GM18502 (cell line): ENCODE data around the gene PLPP2.

Experiments
- ATAC-seq: cut with Tn5 transposase; IDR thresholded peaks from one replicate; pipeline ENCODE4 v1.9.1; 2021; ENCODE audit warnings: mild to moderate bottlenecking; ENCODE audit not compliant: unreplicated experiment, poor library complexity

Gene PLPP2

DNA sequence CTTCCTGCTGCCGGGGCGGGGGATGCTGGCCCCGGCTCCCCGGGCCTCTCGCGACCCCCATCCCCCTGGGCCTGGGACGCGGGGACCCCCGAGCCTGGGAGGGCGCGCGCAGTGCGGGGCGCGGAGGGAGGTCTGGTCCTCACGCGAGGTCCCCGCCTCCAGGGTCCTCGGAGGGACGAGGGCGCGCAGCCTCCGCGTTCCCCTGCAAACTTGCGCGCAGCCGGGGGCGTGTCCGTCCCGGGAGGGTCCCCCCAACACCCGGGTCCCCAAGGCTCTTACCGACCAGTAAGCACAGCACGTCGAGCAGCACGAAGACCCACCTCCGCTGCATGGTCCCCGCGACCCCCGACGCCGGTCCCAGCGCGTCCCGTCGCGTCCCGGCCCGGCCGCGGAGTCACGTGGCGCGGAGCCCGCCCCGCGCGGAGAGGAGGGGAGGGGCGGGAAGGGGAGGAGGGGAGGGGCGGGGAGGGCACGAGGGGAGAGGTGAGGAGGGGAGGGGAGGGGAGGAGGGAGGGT lies at the start of gene PLPP2:
Gene PLPP2 (minus strand): TSS at position 398 of the 516 bp plus-strand sequence. CDS start 67 bp downstream, at position 331.
- no peak for ATAC-seq

DNA sequence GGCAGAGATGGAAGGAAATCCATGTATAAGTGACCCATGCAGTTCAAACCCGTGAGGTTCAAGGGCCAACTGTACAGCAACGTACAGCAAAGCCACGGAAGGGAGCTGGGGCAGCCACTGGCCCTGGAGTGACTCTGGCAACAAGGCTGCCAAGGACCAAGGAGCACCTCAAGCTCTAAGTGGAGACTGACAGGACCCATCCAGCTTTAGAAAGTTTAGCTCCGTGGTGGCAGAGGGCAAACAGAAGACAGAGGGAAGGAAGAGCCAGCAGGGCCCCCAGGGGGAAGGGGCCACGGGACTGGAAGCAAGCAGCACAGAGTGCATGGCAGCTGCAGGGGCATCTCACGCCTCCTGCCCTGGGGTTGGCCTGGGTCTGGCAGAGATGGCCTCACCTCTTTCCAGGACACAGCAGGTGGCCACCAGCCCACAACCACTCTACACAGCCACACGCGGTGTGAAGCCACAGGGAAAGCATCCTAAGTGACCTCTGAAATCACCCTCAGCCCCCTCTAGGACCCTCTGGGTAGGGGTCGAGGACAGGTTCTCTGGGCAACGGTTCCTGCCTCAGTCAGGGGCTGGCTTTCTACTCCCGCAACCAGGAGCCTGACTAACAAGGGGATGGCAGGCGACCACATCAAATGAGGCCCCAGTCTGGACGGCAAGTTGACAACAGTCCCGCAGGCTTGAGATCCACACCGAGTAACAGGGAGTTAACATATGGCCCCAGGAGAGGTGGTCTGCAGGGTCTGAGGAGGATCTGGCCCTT lies 49.6 kb upstream of the PLPP2 start:
- ATAC-seq: no peak

DNA sequence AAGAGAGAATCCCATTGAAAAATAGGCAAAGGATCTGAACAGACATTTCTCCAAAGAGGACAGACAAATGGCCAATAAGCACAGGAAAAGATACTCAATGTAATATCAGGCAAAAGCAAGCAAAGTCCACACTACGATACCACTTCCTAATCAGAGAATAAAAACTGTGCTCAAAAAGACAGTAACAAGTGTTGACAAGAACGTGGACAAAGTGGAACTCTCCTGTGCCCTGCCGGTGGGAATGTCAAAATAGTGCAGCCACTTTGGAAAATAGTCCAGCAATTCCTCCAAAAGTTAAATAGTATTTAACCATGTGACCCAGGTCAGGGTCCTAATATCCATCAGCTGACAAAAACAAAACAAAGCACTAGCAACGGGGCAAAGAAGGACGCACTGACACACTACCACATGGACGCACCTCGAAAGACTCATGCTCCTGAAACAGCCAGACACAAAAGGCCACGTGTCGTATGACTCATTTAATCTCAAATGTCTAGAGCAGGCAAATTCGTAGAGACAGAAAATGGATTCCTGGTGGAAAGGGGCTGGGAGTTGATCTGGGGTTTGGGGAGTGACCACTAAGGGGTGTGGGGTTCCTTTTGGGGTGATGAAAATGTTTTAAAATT lies 48.2 kb upstream of the PLPP2 start:
- ATAC-seq: no peak

DNA sequence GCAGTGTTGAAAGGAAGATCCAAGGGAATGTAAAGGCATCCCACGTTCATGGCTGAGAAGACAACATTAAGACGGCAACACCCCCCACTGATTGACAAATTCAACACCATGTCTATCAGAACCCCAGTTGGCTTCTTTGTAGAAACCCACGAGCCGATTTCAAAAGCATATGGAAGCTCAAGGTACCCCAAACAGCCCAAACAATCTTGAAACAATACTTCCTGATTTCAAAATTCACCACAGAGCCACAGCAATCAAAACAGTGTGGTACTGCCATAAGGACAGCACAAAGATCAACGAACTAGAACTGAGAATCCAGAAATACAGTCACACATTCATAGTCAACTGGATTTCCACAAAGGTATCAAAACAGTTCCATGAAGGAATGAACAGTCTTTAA lies 47.2 kb upstream of the PLPP2 start:
- ATAC-seq: no peak

DNA sequence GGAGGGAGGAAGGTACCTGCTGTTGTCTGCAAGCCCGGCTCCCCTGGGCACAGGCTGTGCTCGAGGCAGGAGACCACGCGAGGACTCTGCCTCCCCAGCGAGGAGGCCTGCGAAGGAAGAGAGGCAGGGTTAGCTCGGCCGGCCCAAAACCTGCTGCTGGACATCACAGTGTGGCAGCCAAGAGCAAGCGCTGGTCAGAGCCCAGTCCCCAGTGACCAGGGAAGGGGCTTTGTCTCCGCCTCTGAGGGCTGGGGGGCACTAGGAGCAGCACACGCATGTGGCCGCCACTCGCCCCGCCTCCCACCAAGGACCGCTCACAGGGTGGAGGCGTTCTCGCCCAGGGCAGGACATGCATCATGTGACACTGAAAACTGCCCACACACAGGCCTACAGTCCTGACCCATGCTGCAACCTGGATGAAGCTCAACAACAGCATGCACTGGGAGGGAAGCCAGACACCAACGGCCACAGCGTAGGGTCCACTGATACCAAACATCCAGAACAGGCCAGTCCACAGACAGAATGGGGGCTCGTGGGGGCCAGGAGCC lies 44.9 kb upstream of the PLPP2 start:
- ATAC-seq: no peak

DNA sequence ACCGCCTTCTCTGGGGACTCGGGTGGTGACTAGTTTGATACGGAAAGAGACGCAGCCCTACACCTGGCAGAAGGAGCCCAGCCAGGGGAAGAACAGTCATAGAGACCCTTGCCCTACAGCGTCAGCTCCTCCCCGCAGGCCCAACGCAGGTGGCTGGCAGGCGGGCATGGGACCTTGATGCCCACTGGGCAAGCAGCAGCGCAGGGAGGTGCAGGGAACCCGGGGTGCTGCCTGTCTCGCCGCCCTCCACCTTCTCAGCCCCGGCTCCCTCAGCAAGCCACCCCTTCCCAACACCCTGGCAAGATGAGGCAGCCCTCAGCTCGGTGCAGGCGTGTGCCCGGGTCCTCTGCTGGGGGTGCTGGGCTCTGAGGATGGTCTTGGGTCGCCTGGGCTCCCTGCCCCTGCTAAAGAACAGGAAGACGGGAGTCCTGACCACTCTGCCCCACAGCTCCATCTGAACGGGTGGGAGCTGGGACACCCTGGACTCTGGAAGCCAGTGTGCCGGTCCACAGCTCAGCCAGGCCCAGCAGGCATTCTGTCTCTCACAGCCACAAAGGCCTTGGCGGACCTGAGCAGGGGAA lies 44.4 kb upstream of the PLPP2 start:
- ATAC-seq: no peak

DNA sequence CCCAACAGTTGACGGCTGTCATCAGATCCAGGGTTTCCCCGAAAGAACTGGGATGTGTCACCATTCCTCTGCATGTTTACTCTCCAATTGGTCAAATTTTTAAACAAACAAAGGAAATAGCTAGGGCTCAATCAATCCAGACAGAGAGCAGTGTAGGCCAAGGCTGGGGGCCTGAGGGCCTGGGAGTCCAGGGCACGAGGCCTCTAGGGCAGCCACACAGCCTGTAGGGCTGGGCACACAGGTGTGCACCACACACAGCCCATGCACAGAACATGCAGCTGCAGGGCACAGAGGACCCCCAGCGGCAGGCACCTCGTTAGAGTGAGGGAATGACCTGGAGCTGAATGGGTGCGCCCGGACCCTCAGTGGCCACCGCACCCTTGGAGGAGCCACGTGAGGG lies 43.9 kb upstream of the PLPP2 start:
- no peak for ATAC-seq

DNA sequence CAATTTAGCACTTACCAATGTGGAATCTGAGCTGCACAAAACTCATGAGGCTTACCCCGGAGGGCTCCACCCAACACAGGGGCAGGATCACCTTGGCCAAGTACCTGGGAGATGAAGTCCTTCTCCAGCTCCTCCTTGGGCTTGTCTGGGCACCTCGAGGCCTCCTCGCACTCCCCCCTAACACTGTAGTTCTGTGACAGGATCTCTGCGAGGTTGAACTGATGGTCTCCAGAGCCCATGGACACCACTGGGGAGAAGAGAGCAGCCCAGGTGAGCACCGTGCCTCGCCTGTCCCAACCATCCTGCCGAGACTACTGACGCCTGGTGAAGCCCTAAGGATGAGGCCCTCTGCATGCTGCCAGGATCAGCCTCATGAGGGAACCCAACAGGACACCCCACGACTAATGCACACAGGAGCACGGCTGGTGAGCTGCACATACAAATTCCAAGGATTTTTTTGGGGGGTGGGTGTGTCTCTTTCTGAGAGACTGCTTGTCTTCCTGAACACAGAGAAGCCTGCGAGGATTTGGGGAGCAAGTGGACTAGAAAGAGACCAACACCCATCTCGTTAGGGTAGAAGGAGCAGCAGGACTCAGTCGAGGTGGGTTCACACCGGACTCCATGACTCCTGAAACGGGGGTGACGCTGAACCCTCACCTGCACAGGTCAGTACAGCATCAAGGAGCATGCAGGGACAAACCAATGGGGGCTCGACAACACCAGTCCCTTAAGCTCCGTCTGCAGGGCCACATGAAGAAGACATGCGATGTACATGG lies 43.3 kb upstream of the PLPP2 start:
- ATAC-seq: no peak

DNA sequence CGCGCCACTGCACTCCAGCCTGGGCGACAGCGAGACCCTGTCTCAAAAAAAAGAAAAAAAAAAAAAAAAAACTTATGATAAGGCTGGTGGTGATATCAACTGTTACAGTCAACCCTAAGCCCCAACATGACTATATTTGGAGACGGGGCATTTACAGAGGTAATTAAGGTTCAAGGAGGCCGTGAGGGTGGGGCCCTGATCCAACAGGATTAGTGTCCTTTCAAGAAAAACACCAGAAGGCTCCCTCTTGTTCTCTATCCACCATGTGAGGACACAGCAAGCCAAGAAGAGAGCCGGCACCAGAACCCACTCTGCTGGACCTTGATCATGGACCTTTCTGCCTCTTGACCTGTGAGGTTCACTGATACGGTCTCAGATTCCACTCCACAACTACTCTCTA lies 39.3 kb upstream of the PLPP2 start:
- no peak for ATAC-seq

DNA sequence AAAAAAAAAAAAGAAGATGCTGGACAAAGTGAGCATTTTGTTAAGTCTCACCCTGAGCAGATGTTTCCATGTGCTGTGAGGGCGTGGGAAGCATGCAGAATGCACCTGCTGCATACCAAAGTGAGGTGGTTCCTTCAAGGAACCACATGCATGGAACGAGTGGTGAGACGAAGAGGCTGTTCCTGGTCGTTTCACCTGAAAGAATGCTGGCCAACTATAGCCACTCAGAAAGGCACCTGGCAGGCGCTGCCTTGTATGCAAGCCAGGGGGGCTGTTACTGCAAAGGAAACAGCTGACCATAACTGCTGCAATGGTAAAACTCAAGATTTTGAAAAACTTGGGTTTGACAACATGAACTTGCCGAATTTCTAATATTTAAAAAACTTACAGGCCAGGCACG lies 38.7 kb upstream of the PLPP2 start:
- ATAC-seq: no peak

DNA sequence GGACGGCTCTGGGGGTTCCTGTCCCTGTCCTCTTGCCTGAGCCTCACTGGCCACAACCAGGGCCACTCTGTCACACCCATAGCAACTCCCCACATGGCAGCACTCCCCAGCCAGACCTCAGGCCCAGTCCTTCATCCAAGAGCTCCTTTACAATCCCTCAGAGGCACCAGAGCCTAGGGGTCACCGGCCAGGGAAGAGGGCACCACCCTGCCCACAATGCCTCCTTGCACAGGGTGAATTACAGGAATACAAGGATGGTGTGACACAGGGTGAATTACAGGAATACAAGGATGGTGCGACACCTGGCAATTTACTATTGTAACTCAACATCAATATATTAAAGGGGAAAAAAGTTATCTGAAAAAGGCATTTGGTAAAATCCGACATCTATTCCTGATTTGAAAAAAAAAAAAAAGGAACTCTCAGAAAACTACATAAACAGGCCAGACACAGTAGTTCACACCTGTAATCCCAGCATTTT lies 36.9 kb upstream of the PLPP2 start:
- no peak for ATAC-seq

DNA sequence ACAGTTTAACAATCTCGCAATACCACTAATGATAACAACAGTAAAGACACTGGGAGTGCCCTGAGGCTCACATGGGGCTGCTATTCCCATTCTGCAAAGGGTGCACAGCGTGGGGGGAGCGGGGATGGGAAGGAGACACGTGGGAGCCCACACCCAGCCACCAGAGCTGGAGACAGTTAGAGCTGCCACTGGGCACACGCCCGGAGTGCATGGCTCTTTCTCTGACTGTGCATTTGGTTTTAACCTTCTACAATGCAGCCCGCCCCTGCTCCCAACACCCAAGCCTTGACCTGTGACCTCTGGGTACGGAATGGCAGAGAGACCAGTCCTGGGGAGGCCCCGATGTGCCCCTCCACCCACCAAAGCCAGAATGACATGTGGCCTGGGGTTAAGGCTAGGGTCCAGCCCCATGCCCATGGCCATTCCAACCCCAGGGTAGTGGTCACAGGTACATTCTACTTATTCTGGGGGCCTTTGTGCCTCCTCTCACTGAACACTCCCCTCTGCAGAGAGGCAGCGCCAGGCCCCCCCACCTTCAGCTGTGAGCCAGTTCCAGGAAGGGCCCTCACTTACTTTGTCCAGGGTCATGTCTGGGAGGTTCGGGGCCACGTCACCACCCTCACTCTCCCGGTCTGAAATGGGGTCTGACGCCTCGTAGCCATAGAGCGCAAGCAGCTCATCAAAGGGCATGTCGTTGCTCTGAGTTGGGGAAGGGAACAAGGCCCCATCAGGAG lies 36.3 kb upstream of the PLPP2 start:
- ATAC-seq: no peak

DNA sequence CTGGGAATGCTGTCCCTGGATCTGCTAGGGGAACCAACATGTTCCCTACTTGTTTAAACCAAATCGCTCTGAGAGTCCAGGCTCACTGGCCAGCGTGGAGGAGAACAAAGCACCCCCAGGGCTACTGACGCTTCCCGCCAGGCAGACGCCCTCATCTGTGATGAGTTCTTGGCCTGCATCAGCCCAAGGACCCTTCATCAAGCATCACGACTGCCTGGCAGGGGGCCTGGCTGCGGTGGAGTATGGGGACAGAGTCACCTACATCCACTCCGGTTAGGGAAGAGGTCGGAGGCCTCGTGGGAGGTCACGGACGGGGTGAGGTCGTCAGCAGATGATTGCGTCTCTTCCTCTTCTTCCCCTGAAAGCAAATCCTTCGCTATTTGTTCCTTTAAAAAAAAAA lies 35.7 kb upstream of the PLPP2 start:
- no peak for ATAC-seq

DNA sequence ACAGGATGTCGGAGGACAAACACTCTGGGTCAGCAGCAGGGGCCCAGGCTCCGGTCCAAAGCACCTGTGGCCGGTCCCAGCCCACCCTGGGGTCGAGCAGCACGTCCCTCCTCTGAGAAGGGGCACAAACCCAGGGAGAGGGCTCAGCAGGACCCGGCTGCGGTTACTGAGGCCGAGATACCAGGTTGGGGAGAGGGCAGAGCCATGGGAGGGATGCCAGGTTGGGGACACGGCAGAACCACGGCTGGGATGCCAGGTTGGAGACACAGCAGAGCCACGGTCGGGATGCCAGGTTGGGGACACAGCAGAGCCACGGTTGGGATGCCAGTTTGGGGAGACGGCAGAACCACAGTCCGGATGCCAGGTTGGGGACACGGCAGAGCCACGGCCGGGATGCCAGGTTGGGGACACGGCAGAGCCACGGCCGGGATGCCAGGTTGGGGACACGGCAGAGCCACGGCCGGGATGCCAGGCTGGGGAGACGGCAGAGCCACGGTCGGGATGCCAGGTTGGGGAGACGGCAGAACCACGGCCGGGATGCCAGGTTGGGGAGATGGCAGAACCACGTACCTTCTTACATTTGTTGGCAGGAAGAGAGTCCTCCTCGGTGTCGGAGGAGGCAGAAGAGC lies 34.8 kb upstream of the PLPP2 start:
- no peak for ATAC-seq

DNA sequence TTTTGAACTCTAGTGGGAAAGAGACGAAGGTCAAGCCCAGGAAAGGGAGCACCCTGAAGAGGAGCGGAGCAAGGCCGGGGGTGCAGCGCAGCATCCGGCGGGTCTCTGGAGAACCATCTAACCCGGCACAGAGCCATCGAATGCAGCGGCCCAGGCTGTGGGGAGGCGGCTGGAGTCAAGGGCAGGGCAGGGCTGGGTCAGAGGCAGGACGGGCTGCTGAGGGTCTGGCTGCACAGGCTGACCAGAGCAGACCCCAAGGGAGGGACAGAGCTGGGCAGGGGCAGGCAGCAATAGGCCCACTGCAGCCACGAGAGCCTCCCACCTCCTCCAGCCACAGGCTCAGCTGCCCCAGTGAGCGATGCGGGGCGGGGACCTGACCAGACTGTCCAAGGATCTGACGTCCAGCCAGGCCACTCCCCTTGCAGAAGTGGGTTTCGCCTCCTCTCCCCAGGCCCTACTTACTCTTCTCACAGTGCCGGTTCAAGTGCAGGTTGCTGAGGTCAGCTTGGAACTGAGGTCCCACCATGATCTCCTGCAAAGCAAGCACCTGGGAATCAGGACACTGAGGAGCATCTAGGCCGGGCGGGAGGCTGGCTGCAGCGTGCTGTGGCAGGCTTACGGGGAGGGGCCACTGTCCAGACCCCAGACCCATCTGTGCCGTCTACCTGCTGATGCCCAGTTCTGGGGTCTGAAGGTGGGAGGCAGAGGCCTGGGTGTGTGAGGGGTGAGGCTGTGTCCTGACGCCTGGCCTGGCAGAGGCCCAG lies 34.2 kb upstream of the PLPP2 start:
- ATAC-seq: no peak

DNA sequence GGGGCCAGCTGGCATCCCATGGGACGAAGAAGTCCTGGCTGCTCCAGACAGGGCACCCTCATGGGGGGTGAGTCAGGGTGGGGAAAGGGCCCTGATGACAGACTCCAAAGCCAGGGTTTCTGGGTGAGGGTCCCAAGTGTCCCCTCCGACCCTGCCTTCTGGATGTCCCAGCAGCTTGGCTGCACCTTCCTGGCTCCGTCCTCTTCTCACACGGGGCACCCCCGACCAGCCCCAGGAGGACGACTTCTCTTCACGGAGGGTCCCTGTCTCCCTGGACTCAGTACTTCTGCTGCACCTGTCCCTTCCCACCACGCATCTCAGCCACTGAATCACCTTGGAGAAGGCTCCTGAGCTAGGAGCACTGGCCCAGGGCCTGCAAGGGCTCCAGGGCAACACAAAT lies 33.5 kb upstream of the PLPP2 start:
- no peak for ATAC-seq

DNA sequence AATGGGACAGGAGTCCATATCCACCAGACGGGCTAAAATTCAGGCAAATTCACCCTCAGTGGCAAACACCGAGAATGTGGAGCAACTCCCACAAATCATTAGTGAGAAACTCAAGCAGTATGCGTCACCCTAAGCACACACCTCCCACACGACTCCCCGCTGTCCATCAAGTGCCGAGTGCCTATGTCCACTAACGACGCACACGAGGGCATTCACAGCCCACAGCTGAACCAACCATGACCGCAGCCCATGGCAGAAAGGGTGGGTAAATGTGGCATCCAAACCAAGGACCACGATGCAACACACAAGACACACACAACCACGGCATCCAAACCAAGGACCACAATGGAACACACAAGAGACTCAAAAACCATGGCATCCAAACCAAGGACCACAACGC lies 31.4 kb upstream of the PLPP2 start:
- ATAC-seq: no peak

DNA sequence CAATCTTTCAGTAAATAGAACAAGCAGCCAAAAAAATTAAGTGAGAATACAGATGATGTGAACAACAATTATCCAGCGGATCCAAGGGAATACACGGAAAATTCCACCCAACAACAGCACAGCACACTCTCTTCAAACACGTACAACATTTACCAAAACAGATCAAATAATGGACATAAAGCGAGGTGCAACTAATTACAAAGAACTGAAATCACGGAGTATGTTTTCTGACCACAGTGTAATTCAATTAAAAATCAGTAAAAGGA lies 27.2 kb upstream of the PLPP2 start:
- no peak for ATAC-seq
